Neuronal stem cell (in vitro differentiated cells): ENCODE measurements around the gene MAST4.

ENCODE experiments used
- DNase-seq: peaks from one replicate; pipeline ENCODE4 v3.0.0-alpha.2; 2013; ENCODE audit warnings: low spot score
- H2AFZ ChIP-seq: one replicate; pipeline ENCODE4 v1.6.1; 2013; ENCODE audit warnings: mild to moderate bottlenecking, low read length, inconsistent platforms
- H2AK5ac ChIP-seq: 2 replicates; pipeline ENCODE4 v1.6.1; 2013; ENCODE audit warnings: low read depth, mild to moderate bottlenecking, inconsistent platforms, low read length, moderate library complexity, mixed read lengths
- H2BK120ac ChIP-seq: 2 replicates; pipeline ENCODE4 v1.6.1; 2013; ENCODE audit warnings: low read depth, mild to moderate bottlenecking, inconsistent platforms, low read length, moderate library complexity, mixed read lengths
- H2BK12ac ChIP-seq: one replicate; pipeline ENCODE4 v1.6.1; 2013; ENCODE audit warnings: low read length, inconsistent platforms
- H2BK15ac ChIP-seq: 2 replicates; pipeline ENCODE4 v1.6.1; 2013; ENCODE audit warnings: mild to moderate bottlenecking, low read length, inconsistent platforms, mixed read lengths
- H2BK5ac ChIP-seq: one replicate; pipeline ENCODE4 v1.6.1; 2013; ENCODE audit warnings: inconsistent platforms, mild to moderate bottlenecking, low read length, moderate library complexity
- H3K14ac ChIP-seq: one replicate; pipeline ENCODE4 v1.6.1; 2013; ENCODE audit warnings: low read length, inconsistent platforms
- H3K18ac ChIP-seq: 2 replicates; pipeline ENCODE4 v1.6.1; 2013; ENCODE audit warnings: low read length, inconsistent platforms
- H3K23ac ChIP-seq: 2 replicates; pipeline ENCODE4 v1.6.1; 2013; ENCODE audit warnings: low read depth, mild to moderate bottlenecking, mixed read lengths, low read length, inconsistent platforms; ENCODE audit not compliant: poor library complexity
- H3K27ac ChIP-seq: replicated peaks from 3 replicates; pipeline ENCODE4 v1.5.1; 2013; ENCODE audit warnings: low read length, inconsistent platforms
- H3K27me3 ChIP-seq, 3 experiments: 2 replicates each; pipeline ENCODE4 v1.6.1; 2013; ENCODE audit warnings: low read length in 3 of 3, mild to moderate bottlenecking in 2 of 3, inconsistent platforms in 1 of 3, low read depth in 1 of 3, mixed read lengths in 1 of 3, moderate library complexity in 1 of 3; ENCODE audit not compliant: control insufficient read depth in 3 of 3, insufficient read depth in 3 of 3
- H3K36me3 ChIP-seq, 2 donors: replicated peaks in 1 of 2; 2 replicates each; pipeline ENCODE4 v1.6.1; 2013; ENCODE audit warnings: low read length in 2 of 2; ENCODE audit not compliant: control insufficient read depth in 2 of 2, insufficient read depth in 2 of 2
- H3K4ac ChIP-seq: 2 replicates; pipeline ENCODE4 v1.6.1; 2013; ENCODE audit warnings: inconsistent platforms, mild to moderate bottlenecking, low read length, moderate library complexity
- H3K4me1 ChIP-seq, 2 donors: 1 replicate in 1 of 2; 2 replicates in 1 of 2; pipeline ENCODE4 v1.6.1; 2013; ENCODE audit warnings: low read length in 2 of 2, low read depth in 1 of 2; ENCODE audit not compliant: control insufficient read depth in 2 of 2, insufficient read depth in 1 of 2
- H3K4me2 ChIP-seq: one replicate; pipeline ENCODE4 v1.6.1; 2013; ENCODE audit warnings: mild to moderate bottlenecking, low read length, inconsistent platforms; ENCODE audit not compliant: insufficient read depth, poor library complexity, severe bottlenecking
- H3K4me3 ChIP-seq, 2 donors: 2 replicates each; pipeline ENCODE4 v1.5.1; 2013; ENCODE audit warnings: low read length in 2 of 2, mild to moderate bottlenecking in 2 of 2, inconsistent platforms in 1 of 2, moderate library complexity in 1 of 2
- H3K79me1 ChIP-seq: one replicate; pipeline ENCODE4 v1.6.1; 2013; ENCODE audit warnings: low read depth, mild to moderate bottlenecking, inconsistent platforms, low read length, moderate library complexity
- H3K9ac ChIP-seq: one replicate; pipeline ENCODE4 v1.6.1; 2013; ENCODE audit warnings: mild to moderate bottlenecking, low read depth, low read length, inconsistent platforms; ENCODE audit not compliant: poor library complexity
- H3K9me3 ChIP-seq, 2 donors: replicated peaks in 1 of 2; 2 replicates each; pipeline versions ENCODE3 to v1.6.1; 2013; ENCODE audit warnings: low read length in 2 of 2, mild to moderate bottlenecking in 2 of 2, inconsistent platforms in 1 of 2, low read depth in 1 of 2, mixed read lengths in 1 of 2, moderate library complexity in 1 of 2; ENCODE audit not compliant: control insufficient read depth in 2 of 2, insufficient read depth in 1 of 2
- H4K8ac ChIP-seq: one replicate; pipeline ENCODE4 v1.6.1; 2013; ENCODE audit warnings: low read depth, mild to moderate bottlenecking, inconsistent platforms, low read length, moderate library complexity
- H4K91ac ChIP-seq: one replicate; pipeline ENCODE4 v1.6.1; 2013; ENCODE audit warnings: low read length, low read depth, mild to moderate bottlenecking, inconsistent platforms; ENCODE audit not compliant: poor library complexity
- WGBS, 2 donors: extraction: QIAGEN DNeasy Blood & Tissue Kit; methylation state at CpG; one replicate each; pipeline ENCODE4 v1.1.7; 2013; ENCODE audit warnings: missing lambda C conversion rate in 2 of 2, mixed read lengths in 1 of 2; ENCODE audit not compliant: insufficient read length in 2 of 2, insufficient replicate concordance in 1 of 2; ENCODE audit errors: extremely low coverage in 2 of 2; 5-methylcytosine and 5-hydroxymethylcytosine counted together

The MAST4 gene

DNA sequence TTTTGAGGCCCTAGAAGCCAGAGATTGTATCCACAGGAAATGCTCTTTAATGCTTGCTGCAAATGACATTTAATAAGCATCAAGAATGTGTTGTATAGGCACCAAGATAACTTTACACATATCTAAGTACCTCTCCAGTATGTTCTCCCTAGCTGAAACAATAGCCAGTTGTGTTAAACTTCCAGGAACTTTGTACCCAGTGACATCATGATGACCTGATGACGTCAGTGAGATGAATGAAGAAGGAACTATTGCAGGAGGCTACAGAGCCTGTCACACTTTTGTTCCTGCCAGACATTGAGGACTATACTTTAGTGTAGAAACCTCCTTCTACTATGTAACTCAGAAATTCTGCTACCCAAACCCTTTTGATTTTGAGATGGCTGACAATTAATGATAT is 470.6 kb downstream of the MAST4 start:
- no peak overlapping the region for H2BK120ac ChIP-seq
- H3K4me2 ChIP-seq = no peak overlapping the region
- H2AFZ ChIP-seq = no peak overlapping the region
- no peaks in the 10 kb centered on the region for H3K36me3 ChIP-seq
- no peak overlapping the region for H3K9ac ChIP-seq
- no peak overlapping the region for H3K27ac ChIP-seq
- no peak overlapping the region for H4K91ac ChIP-seq
- H2BK15ac ChIP-seq = no peak overlapping the region
- no peak overlapping the region for H3K18ac ChIP-seq
- H2BK12ac ChIP-seq = no peak overlapping the region
- no peak overlapping the region for H3K14ac ChIP-seq
- no peak overlapping the region for H3K23ac ChIP-seq
- no peaks in the 10 kb centered on the region for H3K9me3 ChIP-seq
- no peaks in the 10 kb centered on the region for H3K27me3 ChIP-seq
- H2BK5ac ChIP-seq = no peak overlapping the region
- no peak overlapping the region for H3K4ac ChIP-seq
- H3K4me3 ChIP-seq = no peak overlapping the region
- WGBS, 2 donors = no CpG with 5 or more reads among the region's 1 CpG
- no peak for DNase-seq
- H3K4me1 ChIP-seq = peaks cover 4 to 10% of the 10 kb centered on the region in 2 donors
- H3K79me1 ChIP-seq = no peaks in the 10 kb centered on the region
- no peak overlapping the region for H2AK5ac ChIP-seq
- no peak overlapping the region for H4K8ac ChIP-seq

DNA sequence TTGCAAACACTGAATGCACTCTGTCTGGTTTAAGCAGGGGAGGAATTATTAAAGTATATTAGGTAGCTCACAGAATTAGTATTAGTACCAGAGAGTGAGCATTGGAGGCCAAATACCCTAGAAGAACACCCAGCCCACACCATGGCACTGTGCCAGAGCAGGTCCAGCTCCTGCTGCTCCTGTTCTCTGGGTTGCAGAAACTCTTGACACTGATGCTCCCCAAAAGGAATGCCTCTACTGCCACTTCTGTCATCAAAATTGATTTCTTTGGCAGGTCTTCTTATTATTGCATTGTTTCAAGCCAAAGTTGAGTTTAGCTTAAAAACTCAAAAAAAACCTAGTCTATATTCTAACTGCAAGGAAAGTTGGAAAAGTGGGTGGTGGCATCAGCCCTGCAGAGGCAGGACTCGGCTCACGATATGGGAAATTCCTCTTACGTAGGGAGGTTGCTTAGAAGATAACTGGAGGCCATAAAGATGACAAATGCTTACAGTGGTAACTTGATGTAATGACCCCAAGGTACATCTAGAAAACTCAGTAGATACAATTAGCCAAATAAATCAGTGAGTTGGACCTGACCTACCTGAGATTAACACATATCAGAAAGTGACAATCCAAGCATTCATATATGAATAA is 477.0 kb downstream of the MAST4 start:
- Histone ChIP-seq H3K9ac (no peak overlapping the region), H3K18ac (no peak overlapping the region), H3K36me3 (no peaks in the 10 kb centered on the region), H3K23ac (no peak overlapping the region), H3K14ac (no peak overlapping the region), H4K91ac (no peak overlapping the region), H3K27ac (no peak overlapping the region), H3K4me3 (no peak overlapping the region), H3K4me2 (no peak overlapping the region), H3K4me1 (peaks cover 0 to 10% of the 10 kb centered on the region in 2 donors), H3K9me3 (no peaks in the 10 kb centered on the region), H2BK5ac (no peak overlapping the region), H2BK15ac (no peak overlapping the region), H2AK5ac (no peak overlapping the region), H2BK12ac (no peak overlapping the region), H3K27me3 (no peaks in the 10 kb centered on the region), H4K8ac (no peak overlapping the region), H2BK120ac (no peak overlapping the region), H2AFZ (no peak overlapping the region), H3K4ac (no peak overlapping the region), H3K79me1 (no peaks in the 10 kb centered on the region)
- no CpG with 5 or more reads among the region's 3 CpGs for WGBS, 2 donors
- no peak for DNase-seq

DNA sequence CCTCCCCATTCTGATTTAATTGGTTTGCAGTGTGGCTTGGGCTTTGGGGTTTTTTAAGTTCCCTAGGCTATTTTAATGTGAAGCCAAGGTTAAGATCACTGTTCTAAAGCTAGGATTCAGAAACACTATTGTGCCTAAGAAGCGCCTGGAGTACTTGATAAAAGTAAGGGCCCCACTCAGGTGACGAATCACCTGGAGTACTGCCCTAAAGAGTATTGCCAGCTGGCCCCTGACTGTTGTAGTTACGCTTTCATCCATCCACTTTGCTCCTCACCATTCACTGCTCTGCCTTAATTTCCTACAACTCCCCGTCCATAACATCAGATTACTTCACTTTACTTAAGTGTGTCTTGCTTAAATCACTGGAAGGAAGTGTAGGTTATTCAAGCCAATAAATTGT is 481.1 kb downstream of the MAST4 start:
- no peaks in the 10 kb centered on the region for H3K9me3 ChIP-seq
- H3K18ac ChIP-seq = no peak overlapping the region
- H3K36me3 ChIP-seq = no peaks in the 10 kb centered on the region
- no peak overlapping the region for H2BK15ac ChIP-seq
- no peak overlapping the region for H3K4ac ChIP-seq
- H4K91ac ChIP-seq = no peak overlapping the region
- H2BK12ac ChIP-seq = no peak overlapping the region
- no peaks in the 10 kb centered on the region for H3K79me1 ChIP-seq
- no peak overlapping the region for H3K9ac ChIP-seq
- H3K27ac ChIP-seq = no peak overlapping the region
- H3K4me3 ChIP-seq = no peak overlapping the region
- no peak overlapping the region for H3K14ac ChIP-seq
- no peak overlapping the region for H4K8ac ChIP-seq
- H3K23ac ChIP-seq = no peak overlapping the region
- H3K27me3 ChIP-seq = no peaks in the 10 kb centered on the region
- no peaks in the 10 kb centered on the region for H3K4me1 ChIP-seq
- H2BK5ac ChIP-seq = no peak overlapping the region
- DNase-seq = no peak
- H3K4me2 ChIP-seq = no peak overlapping the region
- no peak overlapping the region for H2AFZ ChIP-seq
- H2AK5ac ChIP-seq = no peak overlapping the region
- H2BK120ac ChIP-seq = no peak overlapping the region
- no CpG with 5 or more reads among the region's 4 CpGs for WGBS, 2 donors

DNA sequence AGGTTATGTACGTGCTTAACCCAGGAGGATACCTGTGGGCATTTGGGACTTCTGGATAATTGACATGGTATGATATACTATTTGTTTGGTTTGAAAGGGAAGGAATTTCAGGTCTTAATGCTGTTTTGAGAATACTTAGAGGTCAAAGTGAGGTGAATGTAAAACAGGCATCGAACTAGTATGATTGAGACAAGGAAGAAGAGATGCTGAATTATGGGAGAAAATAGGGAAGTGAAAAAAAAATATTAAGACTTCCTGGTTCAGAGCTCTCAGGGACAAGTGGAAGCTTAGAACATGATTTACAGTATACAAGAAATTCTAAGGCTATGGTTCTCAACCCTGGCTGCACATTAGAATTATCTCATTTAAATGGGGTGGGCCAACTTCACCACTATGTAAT is 485.1 kb downstream of the MAST4 start:
- no peak overlapping the region for H3K4me3 ChIP-seq
- no peaks in the 10 kb centered on the region for H3K27me3 ChIP-seq
- H3K18ac ChIP-seq = no peak overlapping the region
- H3K14ac ChIP-seq = no peak overlapping the region
- no peak overlapping the region for H2BK120ac ChIP-seq
- no peak overlapping the region for H3K4ac ChIP-seq
- H2BK12ac ChIP-seq = no peak overlapping the region
- H3K9ac ChIP-seq = no peak overlapping the region
- no peaks in the 10 kb centered on the region for H3K79me1 ChIP-seq
- H3K23ac ChIP-seq = no peak overlapping the region
- no peak overlapping the region for H2AK5ac ChIP-seq
- H3K36me3 ChIP-seq = no peaks in the 10 kb centered on the region
- H3K9me3 ChIP-seq = no peaks in the 10 kb centered on the region
- no peak overlapping the region for H4K8ac ChIP-seq
- H4K91ac ChIP-seq = no peak overlapping the region
- H3K4me2 ChIP-seq = no peak overlapping the region
- no peak overlapping the region for H3K27ac ChIP-seq
- H2AFZ ChIP-seq = no peak overlapping the region
- no peak for DNase-seq
- H3K4me1 ChIP-seq = no peaks in the 10 kb centered on the region
- no peak overlapping the region for H2BK5ac ChIP-seq
- H2BK15ac ChIP-seq = no peak overlapping the region
- WGBS, 2 donors = no CpG with 5 or more reads among the region's 2 CpGs
